Measurements from ENCODE around the gene ACE.

DNA sequence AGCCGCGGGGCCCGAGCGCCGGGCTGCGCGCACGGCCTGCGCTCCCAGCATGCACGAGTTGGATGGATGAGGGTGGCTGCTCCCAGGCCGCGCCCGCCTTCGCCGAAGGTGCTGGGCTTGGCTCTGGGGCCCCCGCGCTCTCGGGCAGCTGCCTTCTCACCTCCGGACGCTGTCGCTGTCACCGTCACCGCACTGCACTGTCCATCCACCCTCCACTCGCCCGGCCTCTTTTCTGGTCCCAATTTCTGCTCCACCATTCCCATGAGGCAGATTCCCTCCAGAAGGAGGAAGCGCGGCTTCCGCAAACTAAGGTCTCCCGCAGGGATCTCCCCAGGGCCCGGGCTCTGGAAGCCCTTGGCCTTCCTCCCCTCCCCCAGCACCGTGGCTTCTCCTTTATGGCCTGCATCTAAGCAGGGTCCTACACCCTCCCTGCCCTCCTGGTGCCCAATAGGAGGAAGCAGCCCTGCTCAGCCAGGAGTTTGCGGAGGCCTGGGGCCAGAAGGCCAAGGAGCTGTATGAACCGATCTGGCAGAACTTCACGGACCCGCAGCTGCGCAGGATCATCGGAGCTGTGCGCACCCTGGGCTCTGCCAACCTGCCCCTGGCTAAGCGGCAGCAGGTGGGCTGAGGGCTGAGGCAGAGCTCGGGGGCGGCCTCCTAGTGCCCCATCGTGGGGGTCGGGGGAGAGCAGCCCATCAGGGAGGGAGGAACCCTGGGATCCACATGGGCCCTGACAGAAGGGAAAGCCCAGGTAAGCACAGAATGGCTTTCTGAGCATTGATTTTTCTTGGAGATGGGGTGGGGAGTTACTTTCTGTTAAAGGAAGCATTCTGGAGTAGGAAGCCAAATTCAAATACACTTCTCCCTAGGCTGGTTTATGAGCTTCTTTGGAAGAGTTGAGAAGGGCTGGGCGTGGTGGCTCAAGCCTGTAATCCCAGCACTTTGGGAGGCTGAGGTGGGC is 899 bp downstream of the ACE start:
- TF ChIP-seq TAF1 (IDR thresholded peaks at IDR 0.05; ENCODE audit: borderline replicate concordance, low read depth, low read length) (no peak), POLR2A (IDR thresholded peaks at IDR 0.05; ENCODE audit: low read depth, low read length) (no peak)
